Activated T-helper 1 cell treated with anti-CD3 and anti-CD28 coated beads, Interleukin-2, amount 50 U/mL, for 16 hours (primary cell): ENCODE results near the gene CDK5R1.
"Not testable (repeated sequence)": the region's sequence is repeated elsewhere in the genome, so short reads cannot be mapped to it uniquely, and the experiment has no call there.

Source experiments
- DNase-seq, 2 donors: peaks; one replicate each; pipeline ENCODE4 v3.0.0-alpha.2; 2020; ENCODE audit warnings: low read depth in 1 of 2, low spot score in 1 of 2

Gene CDK5R1

GRCh38 chr17:32486701-32487472 lies at the start of gene CDK5R1:
CDK5R1 (plus strand) TSS chr17:32486993; CDS start chr17:32487621, 628 bp downstream.
- DNase-seq: peak; percentile 55 to 63

DNA sequence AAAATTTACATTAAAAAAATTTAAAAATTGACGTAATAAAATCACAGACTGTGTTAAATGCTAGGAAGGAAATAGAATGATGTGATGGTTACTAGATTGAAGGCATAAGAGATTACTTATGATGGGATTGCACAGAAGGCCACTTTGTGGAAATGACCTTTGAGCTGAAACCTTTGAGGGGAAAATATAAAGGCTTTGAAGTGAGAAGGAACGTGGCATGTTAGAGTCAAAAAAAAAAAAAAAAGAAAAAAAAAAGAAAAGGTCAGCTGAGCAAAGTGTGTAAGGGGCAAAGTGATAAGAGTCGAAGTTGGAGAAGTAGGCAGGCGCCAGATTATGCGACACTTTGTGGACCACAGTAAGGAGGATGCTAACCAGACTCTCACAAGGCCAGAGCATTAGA lies 46.1 kb upstream of the CDK5R1 start:
- DNase-seq: no peak

DNA sequence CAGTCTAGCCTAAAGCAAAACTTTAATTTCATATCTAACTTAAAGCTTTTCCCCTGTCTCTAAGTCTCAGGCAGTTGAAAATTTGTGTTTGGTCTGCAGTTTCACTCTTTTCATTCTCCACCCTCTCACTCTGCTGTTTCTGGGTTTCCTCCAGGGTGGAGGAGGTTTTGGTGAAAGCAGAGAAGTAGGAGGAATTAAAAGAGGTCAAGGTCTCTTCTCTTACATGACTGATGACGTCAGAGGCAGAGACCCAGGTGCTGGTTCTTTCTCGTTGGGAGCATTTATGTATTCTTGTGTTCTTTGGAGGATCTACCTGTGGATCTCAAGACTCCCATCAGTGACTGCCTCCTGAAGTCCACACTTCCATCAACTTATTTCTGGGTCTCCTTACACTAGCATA lies 44.9 kb upstream of the CDK5R1 start:
- no peak for DNase-seq

DNA sequence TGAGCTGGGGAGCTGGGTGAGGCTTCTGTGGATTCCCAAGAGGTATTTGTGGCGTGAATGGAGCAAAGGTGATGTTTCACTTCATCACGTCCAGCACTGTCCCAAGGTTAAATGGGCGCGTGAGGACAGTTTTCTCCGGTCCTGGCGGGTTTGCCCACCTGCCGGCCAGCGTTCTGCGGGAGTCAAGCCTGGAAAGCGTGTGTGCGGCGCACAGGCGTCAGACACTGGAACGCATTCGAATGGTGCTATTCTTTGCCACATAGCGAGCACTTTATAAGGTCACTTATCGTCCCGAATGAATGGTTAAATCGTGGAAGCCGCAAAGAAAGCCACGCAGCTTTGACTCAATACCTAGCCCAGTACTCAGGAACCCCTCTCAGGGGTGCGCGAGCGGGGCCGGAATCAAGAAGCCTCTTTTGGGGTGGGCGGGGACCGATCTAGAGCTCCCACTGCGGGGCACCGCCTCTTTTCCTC lies 42.9 kb upstream of the CDK5R1 start:
- DNase-seq: no peak

GRCh38 chr17:32444301-32445073 lies 42.3 kb upstream of the CDK5R1 start, which contains the start of gene PSMD11:
PSMD11 (plus strand) TSS chr17:32444510; CDS start chr17:32444524, 14 bp downstream.
- peak; percentile 98 to 99 for DNase-seq

DNA sequence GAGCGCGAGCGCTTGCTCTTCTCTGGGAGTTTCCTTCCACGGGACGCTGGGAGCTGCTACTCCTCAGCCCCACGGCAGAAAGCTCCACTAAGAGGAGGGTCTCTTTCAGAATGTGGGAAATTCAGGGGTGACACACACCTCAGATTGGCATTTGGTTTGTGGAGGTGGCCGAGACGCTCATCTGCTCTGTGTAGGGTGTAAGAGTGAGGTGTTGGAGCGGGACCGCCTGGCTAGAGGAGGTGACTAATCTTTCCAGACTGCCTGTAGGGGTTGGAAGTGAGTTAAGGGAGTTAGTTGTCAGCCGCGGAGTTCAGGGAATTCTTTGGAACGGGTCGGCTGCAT lies 41.7 kb upstream of the CDK5R1 start:
- DNase-seq: peak in 1 of 2 donors; percentile 14

DNA sequence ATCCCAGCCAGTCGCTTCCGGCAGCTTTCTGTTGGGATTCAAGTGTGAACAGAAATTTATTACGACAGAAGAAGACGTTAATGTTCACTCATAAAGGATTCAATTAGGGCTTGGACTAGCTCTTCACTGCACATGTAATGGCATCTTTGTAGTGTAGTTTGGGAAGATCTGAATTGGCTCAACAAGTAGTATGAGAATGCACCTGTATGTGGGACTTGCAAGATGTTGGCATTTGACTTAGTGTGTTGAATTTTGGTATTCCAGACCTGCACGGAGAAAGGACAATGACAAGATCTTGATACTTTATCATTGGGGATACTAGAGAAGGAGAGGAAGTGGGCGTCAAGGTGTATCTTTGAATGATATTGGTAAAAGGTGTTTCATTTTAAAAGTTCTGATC lies 41.3 kb upstream of the CDK5R1 start:
- DNase-seq: no peak

GRCh38 chr17:32445971-32446370 lies 40.8 kb upstream of the CDK5R1 start:
- no peak for DNase-seq

DNA sequence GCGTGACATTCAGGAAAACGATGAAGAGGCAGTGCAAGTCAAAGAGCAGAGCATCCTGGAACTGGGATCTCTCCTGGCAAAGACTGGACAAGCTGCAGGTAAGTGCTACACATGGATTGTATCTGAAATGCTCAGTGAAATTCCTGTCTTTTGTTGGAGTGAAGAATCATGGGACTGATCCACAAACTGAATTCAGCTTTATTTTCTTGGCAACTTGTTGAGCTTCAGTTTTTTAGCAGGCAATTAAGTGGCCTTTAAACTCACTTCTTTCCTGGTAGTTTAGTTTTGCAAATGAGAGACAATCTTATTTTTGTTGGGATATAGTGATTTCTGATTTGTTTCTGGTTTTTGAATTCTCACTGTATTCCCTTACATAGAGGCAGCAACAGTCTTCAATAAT lies 39.8 kb upstream of the CDK5R1 start:
- DNase-seq: no peak

DNA sequence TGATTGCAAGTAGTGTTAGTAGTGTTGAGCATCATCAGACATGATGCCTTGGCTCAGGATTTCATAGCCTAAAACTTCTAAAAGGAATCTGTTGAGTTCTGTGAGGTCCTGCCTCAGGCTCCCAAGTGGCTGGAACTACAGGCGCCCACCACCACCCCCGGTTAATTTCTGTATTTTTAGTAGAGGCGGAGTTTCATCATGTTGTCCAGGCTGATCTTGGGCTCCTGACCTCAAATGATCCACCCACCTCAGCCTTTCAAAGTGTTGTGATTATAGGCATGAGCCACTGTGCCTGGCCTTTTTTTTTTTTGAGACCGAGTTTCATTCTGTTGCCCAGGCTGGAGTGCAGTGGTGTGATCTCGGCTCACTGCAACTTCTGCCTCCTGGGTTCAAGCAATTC lies 36.8 kb upstream of the CDK5R1 start:
- no peak for DNase-seq

- not testable (repeated sequence) for DNase-seq
Observed at GRCh38 chr17:32450379-32450778, 36.4 kb upstream of the CDK5R1 start.

GRCh38 chr17:32451879-32452278 lies 34.9 kb upstream of the CDK5R1 start:
- no peak for DNase-seq

DNA sequence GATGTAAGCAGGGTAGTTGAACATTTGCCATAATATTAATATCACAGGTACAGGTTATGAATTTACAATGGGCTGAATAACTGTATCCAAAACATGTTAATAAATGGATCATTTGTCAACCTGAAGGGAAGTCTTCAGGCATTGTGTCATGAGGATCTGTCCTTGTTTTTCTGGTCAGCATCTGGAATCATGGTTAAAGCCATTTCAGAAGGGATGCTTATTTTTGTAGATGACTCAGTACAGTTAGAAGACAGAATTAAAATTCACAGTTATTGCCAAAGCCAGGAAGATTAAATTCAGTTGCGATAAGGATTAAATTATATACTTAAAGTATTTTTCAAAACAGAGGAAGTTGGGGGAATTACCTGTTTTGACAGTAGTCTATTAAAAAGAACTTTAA lies 34.5 kb upstream of the CDK5R1 start:
- DNase-seq: no peak

DNA sequence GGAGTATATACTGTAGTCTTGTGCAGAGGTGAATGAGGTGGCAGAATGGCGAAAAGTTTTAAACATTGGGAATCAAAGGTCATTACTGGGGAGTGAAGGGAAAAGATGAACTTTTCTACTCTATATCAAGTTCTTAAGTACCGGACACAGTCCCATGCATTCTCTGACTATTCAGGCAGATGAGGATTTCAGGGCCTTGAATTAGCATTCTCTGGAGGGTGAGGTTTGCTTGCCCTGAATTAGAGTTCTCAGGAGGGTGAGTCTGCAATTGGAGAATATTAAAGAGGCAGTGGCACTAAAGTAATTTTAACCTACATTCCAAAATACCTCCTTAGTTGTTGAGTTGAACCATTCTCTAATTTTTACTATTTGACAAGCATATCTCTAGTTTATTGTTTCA lies 33.4 kb upstream of the CDK5R1 start:
- DNase-seq: no peak

- DNase-seq: no peak
Observed at GRCh38 chr17:32458371-32458770, 28.4 kb upstream of the CDK5R1 start.

- no peak for DNase-seq
Observed at GRCh38 chr17:32460054-32460453, 26.7 kb upstream of the CDK5R1 start.

DNA sequence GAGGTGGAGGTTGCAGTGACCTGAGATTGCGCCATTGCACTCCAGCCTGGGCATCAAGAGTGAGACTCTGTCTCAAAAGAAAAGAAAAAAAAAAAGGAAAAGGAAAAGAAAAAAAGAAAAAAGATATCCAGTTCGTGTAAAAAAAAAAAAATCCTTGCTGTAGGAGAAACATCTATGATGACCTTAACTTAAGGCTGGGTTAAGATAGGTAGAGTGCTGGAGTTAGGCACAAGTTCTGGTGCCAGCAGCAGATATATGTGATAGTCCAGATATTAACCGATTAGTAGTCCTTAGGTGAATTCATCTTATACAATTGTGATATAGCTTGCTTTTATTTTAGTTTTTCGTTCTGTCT lies 25.3 kb upstream of the CDK5R1 start:
- no peak for DNase-seq

DNA sequence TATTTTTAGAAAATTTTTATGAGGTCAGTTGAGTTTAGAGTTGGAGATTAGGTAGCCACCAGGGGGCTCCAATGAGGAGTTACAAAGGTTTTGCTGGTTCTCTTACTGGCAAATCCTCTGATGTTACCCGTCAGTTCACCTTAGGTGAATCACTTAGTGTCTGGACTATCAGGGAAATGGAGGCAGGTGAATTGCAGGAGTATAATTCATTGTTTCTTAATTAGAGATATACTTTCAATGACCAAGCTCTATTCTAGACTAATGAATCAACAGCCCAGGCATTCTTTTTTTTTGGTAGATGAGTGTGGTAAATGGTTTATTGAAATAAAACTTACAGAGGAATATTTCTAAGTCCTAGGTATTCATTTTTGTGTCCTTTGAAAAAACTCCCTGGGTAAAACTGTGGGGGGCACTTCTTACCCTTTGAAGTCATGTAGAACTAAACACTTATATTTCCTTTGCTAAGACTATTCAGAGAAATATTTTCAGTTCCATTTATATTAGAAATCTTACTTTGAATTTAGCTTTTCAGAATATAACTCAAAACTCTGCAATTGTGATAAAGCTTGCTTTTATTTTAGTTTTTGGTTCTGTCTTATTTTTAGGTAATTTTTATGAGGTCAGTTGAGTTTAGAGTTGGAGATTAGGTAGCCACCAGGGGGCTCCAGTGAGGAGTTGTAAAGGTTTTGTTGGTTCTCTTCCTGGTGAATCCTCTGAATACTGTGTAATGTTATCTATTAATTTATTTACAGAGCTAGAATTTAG lies 24.8 kb upstream of the CDK5R1 start:
- peak; percentile 32 to 36 for DNase-seq

DNA sequence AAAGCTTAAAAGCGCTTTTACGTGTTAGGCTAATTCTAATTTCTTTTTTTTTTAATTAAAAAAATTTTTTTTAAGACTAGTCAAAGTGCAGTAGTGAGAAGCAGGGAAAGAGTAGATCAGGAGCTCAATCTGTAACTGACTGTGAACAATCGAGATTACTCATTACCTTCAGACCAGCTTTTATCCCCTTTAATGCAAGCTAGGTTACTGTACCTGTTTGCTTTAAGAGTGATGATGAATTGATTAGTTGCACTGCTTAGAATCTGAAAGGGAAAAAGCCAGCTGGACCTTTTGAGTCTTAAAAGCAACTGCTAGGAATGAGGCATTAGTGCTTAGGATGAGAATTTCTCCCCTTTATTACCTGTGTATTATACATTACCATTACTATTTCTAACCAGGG lies 23.5 kb upstream of the CDK5R1 start:
- no peak for DNase-seq

DNA sequence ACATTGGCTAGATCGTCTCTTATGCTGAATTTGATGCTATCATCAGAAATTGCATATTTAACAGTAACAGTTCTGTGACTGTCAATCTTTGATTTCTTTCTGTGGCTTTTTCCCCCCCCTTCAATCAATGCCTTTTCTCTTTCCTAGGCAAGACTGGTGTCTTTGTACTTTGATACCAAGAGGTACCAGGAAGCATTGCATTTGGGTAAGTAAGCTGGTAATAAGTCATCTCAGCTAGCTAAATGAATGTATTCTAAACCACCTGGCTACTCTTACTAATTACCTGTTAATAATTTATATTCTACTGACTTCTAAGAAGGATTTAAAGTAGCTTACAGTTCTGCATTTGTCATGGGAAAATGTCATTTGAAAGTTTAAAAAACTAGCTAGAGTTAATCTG lies 22.4 kb upstream of the CDK5R1 start:
- DNase-seq: no peak

- no peak for DNase-seq
Observed at GRCh38 chr17:32467949-32468348, 18.8 kb upstream of the CDK5R1 start.
